Measurements from ENCODE around the gene ZNF516.
A peak's percentile ranks its signal among the peaks of the same experiment; 100 is the strongest.

ZNF516 gene

GRCh38 chr18:76405681-76406356, 89.2 kb downstream of the ZNF516 start:
- ATAC-seq: peak; percentile 70
- TF ChIP-seq ARNTL (CRISPR knock-in tag; IDR thresholded peaks at IDR 0.05; ENCODE audit: borderline replicate concordance, low read depth): no peak
- no peak for TF ChIP-seq SNAI2 (CRISPR knock-in tag; IDR thresholded peaks at IDR 0.05)
- TF ChIP-seq CSRNP3 (CRISPR knock-in tag; IDR thresholded peaks at IDR 0.05): no peak
- TF ChIP-seq ISL1 (CRISPR knock-in tag; IDR thresholded peaks at IDR 0.05): no peak
- TF ChIP-seq GLIS3 (CRISPR knock-in tag; IDR thresholded peaks at IDR 0.05): no peak
- no peak for TF ChIP-seq BACH2 (CRISPR knock-in tag; IDR thresholded peaks at IDR 0.05; ENCODE audit: borderline replicate concordance)
- TF ChIP-seq RARB (CRISPR knock-in tag; IDR thresholded peaks at IDR 0.05): no peak
- TF ChIP-seq, protein P1, sequence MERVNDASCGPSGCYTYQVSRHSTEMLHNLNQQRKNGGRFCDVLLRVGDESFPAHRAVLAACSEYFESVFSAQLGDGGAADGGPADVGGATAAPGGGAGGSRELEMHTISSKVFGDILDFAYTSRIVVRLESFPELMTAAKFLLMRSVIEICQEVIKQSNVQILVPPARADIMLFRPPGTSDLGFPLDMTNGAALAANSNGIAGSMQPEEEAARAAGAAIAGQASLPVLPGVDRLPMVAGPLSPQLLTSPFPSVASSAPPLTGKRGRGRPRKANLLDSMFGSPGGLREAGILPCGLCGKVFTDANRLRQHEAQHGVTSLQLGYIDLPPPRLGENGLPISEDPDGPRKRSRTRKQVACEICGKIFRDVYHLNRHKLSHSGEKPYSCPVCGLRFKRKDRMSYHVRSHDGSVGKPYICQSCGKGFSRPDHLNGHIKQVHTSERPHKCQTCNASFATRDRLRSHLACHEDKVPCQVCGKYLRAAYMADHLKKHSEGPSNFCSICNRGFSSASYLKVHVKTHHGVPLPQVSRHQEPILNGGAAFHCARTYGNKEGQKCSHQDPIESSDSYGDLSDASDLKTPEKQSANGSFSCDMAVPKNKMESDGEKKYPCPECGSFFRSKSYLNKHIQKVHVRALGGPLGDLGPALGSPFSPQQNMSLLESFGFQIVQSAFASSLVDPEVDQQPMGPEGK (CRISPR knock-in tag; IDR thresholded peaks at IDR 0.05; ENCODE audit: borderline replicate concordance): no peak
- TF ChIP-seq, protein P2, sequence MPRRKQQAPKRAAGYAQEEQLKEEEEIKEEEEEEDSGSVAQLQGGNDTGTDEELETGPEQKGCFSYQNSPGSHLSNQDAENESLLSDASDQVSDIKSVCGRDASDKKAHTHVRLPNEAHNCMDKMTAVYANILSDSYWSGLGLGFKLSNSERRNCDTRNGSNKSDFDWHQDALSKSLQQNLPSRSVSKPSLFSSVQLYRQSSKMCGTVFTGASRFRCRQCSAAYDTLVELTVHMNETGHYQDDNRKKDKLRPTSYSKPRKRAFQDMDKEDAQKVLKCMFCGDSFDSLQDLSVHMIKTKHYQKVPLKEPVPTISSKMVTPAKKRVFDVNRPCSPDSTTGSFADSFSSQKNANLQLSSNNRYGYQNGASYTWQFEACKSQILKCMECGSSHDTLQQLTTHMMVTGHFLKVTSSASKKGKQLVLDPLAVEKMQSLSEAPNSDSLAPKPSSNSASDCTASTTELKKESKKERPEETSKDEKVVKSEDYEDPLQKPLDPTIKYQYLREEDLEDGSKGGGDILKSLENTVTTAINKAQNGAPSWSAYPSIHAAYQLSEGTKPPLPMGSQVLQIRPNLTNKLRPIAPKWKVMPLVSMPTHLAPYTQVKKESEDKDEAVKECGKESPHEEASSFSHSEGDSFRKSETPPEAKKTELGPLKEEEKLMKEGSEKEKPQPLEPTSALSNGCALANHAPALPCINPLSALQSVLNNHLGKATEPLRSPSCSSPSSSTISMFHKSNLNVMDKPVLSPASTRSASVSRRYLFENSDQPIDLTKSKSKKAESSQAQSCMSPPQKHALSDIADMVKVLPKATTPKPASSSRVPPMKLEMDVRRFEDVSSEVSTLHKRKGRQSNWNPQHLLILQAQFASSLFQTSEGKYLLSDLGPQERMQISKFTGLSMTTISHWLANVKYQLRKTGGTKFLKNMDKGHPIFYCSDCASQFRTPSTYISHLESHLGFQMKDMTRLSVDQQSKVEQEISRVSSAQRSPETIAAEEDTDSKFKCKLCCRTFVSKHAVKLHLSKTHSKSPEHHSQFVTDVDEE (CRISPR knock-in tag; IDR thresholded peaks at IDR 0.05): no peak
- no peak for TF ChIP-seq ZNF565 (CRISPR knock-in tag; conservative IDR thresholded peaks at IDR 0.05; ENCODE audit: low read depth)

DNA sequence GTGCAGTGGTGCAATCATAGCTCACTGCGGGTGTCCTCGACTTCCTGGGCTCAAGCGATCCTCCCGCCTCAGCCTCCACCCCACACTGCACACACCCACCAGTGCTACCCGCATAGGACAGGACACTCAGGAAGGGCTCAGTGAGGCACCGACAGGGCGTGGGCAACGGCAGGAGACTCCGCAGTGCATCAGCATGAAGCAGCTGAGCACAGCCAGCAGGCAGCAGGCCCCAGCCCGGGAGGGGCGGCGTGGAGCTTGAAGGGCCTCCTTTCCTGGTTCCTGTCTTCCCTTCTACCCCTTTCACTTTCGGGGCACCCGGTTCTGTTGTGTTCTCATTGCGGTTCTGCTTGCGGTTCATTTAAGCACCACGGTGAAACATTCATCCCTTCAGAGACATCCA, 89.8 kb downstream of the ZNF516 start:
- no peak for ATAC-seq
- TF ChIP-seq PPARA (CRISPR knock-in tag; IDR thresholded peaks at IDR 0.05; ENCODE audit: borderline replicate concordance) (no peak), ZFP30 (CRISPR knock-in tag; IDR thresholded peaks at IDR 0.05) (no peak), ISL1 (CRISPR knock-in tag; IDR thresholded peaks at IDR 0.05) (no peak), RARB (CRISPR knock-in tag; IDR thresholded peaks at IDR 0.05) (no peak), ZNF565 (CRISPR knock-in tag; conservative IDR thresholded peaks at IDR 0.05; ENCODE audit: low read depth) (no peak), ESRRG (CRISPR knock-in tag; IDR thresholded peaks at IDR 0.05) (no peak), TOX (CRISPR knock-in tag; IDR thresholded peaks at IDR 0.05; ENCODE audit: borderline replicate concordance) (no peak), TCF4 (CRISPR knock-in tag; IDR thresholded peaks at IDR 0.05; ENCODE audit: borderline replicate concordance) (no peak), ZNF8 (CRISPR knock-in tag; IDR thresholded peaks at IDR 0.05) (no peak), ARNTL (CRISPR knock-in tag; IDR thresholded peaks at IDR 0.05; ENCODE audit: borderline replicate concordance, low read depth) (no peak), ZC3H10 (CRISPR knock-in tag; IDR thresholded peaks at IDR 0.05) (no peak)
- TF ChIP-seq, protein P1 (CRISPR knock-in tag; IDR thresholded peaks at IDR 0.05; ENCODE audit: borderline replicate concordance): no peak
- TF ChIP-seq, protein P2 (CRISPR knock-in tag; IDR thresholded peaks at IDR 0.05): no peak
- TF ChIP-seq, protein P3, sequence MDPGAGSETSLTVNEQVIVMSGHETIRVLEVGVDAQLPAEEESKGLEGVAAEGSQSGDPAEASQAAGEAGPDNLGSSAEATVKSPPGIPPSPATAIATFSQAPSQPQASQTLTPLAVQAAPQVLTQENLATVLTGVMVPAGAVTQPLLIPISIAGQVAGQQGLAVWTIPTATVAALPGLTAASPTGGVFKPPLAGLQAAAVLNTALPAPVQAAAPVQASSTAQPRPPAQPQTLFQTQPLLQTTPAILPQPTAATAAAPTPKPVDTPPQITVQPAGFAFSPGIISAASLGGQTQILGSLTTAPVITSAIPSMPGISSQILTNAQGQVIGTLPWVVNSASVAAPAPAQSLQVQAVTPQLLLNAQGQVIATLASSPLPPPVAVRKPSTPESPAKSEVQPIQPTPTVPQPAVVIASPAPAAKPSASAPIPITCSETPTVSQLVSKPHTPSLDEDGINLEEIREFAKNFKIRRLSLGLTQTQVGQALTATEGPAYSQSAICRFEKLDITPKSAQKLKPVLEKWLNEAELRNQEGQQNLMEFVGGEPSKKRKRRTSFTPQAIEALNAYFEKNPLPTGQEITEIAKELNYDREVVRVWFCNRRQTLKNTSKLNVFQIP (CRISPR knock-in tag; IDR thresholded peaks at IDR 0.05; ENCODE audit: borderline replicate concordance, low read depth): no peak
